LNCAP (cell line): Measurements from ENCODE around the gene BAG1.

Experiments
- CTCF ChIP-seq: fragments of 450-650 bp; IDR thresholded peaks from 2 replicates; pipeline ENCODE4 v1.5.1; 2017; ENCODE audit warnings: mild to moderate bottlenecking

BAG1 gene

GRCh38 chr9:33239921-33240320 lies 24.6 kb downstream of the BAG1 start, which contains the start of gene SPINK4:
Gene SPINK4, plus strand, starts transcription at chr9:33240167. Its CDS starts 42 bp downstream, at chr9:33240209.
- no peak for TF ChIP-seq CTCF

- TF ChIP-seq CTCF, result no peak
Observed at GRCh38 chr9:33236571-33236970, 27.9 kb downstream of the BAG1 start.

- no peak for TF ChIP-seq CTCF
Observed at GRCh38 chr9:33234511-33235467, 29.7 kb downstream of the BAG1 start.

GRCh38 chr9:33233626-33234342 lies 30.7 kb downstream of the BAG1 start:
- TF ChIP-seq CTCF, result no peak

GRCh38 chr9:33232815-33233214 lies 31.7 kb downstream of the BAG1 start:
- TF ChIP-seq CTCF, result no peak

GRCh38 chr9:33231623-33231942 lies 32.9 kb downstream of the BAG1 start:
- no peak for TF ChIP-seq CTCF

GRCh38 chr9:33230756-33231622 lies 33.5 kb downstream of the BAG1 start:
- TF ChIP-seq CTCF, result no peak
